H7 (cell line): Measurements from ENCODE around the gene FOXJ3. TPM values are rescaled to one million over a fixed set of nuclear protein-coding genes. Genes with fewer than 3 reads are reported as not detected.
"Not testable (repeated sequence)": the region's sequence is repeated elsewhere in the genome, so short reads cannot be mapped to it uniquely, and the experiment has no call there.

ENCODE experiments used
- DNase-seq: peaks from one replicate; pipeline ENCODE4 v3.0.0; 2012
- H3K27me3 ChIP-seq: 2 replicates; pipeline ENCODE4 v1.6.0; 2011; ENCODE audit warnings: mild to moderate bottlenecking, low read length; ENCODE audit not compliant: control insufficient read depth, insufficient read depth
- H3K36me3 ChIP-seq: replicated peaks from 2 replicates; pipeline ENCODE4 v1.5.1; 2011; ENCODE audit warnings: low read length; ENCODE audit not compliant: control insufficient read depth, insufficient read depth
- H3K4me3 ChIP-seq: 2 replicates; pipeline ENCODE4 v1.5.1; 2011; ENCODE audit warnings: low read depth, mild to moderate bottlenecking, control low read depth, low read length, moderate library complexity; ENCODE audit not compliant: insufficient read depth
- total RNA-seq: library from RNA; depleted of rRNA; stranded (reverse); fragments of >200 nt; shearing (Covaris generic); gene quantifications from 2 replicates; pipeline ENCODE4 v1.2.3, GENCODE V29; 2014

Gene FOXJ3
- total RNA-seq, 1 experiment from 2014 or later, result 41.5 TPM

GRCh38 chr1:42221952-42222606, 113.0 kb downstream of the FOXJ3 start:
- no peak for DNase-seq
- H3K27me3 ChIP-seq, result no peaks in the 10 kb centered on the region
- H3K36me3 ChIP-seq, result no peaks in the 10 kb centered on the region
- no peak overlapping the region for H3K4me3 ChIP-seq

- H3K4me3 ChIP-seq, result no peak overlapping the region
- DNase-seq, result no peak
- H3K36me3 ChIP-seq, result no peaks in the 10 kb centered on the region
- H3K27me3 ChIP-seq, result no peaks in the 10 kb centered on the region
Measured at GRCh38 chr1:42221456-42221855, 113.6 kb downstream of the FOXJ3 start.

- no peak for DNase-seq
- Histone ChIP-seq H3K27me3 (no peaks in the 10 kb centered on the region), H3K4me3 (no peak overlapping the region), H3K36me3 (no peaks in the 10 kb centered on the region)
Measured at GRCh38 chr1:42219627-42220026, 115.4 kb downstream of the FOXJ3 start.

GRCh38 chr1:42214447-42214871, 120.6 kb downstream of the FOXJ3 start:
- DNase-seq, result no peak
- no peak overlapping the region for H3K4me3 ChIP-seq
- no peaks in the 10 kb centered on the region; the same call in 1 of the 2 replicates for H3K36me3 ChIP-seq

GRCh38 chr1:42211224-42211623, 123.8 kb downstream of the FOXJ3 start:
- Histone ChIP-seq H3K27me3 (no peaks in the 10 kb centered on the region), H3K4me3 (no peak overlapping the region), H3K36me3 (no peaks in the 10 kb centered on the region; the same call in 1 of the 2 replicates)
- no peak for DNase-seq

More at GRCh38 chr1:42214447-42214871, 120.6 kb downstream of the FOXJ3 start:
- no peaks in the 10 kb centered on the region for H3K27me3 ChIP-seq

- no peak for DNase-seq
- no peaks in the 10 kb centered on the region for H3K27me3 ChIP-seq
- no peak overlapping the region for H3K4me3 ChIP-seq
- no peaks in the 10 kb centered on the region; the same call in 1 of the 2 replicates for H3K36me3 ChIP-seq
Measured at GRCh38 chr1:42210421-42211133, 124.5 kb downstream of the FOXJ3 start.

GRCh38 chr1:42209526-42210251, 125.3 kb downstream of the FOXJ3 start:
- no peaks in the 10 kb centered on the region for H3K27me3 ChIP-seq
- no peaks in the 10 kb centered on the region; the same call in 1 of the 2 replicates for H3K36me3 ChIP-seq
- no peak overlapping the region for H3K4me3 ChIP-seq
- no peak for DNase-seq

GRCh38 chr1:42206930-42207329, 128.1 kb downstream of the FOXJ3 start:
- not testable (repeated sequence) for H3K36me3 ChIP-seq, H3K4me3 ChIP-seq, DNase-seq, H3K27me3 ChIP-seq

GRCh38 chr1:42206164-42206563, 128.9 kb downstream of the FOXJ3 start:
- Histone ChIP-seq H3K36me3 (no peaks in the 10 kb centered on the region; the same call in 1 of the 2 replicates), H3K4me3 (no peak overlapping the region), H3K27me3 (no peaks in the 10 kb centered on the region)
- no peak for DNase-seq

- DNase-seq, result no peak
- no peak overlapping the region for H3K4me3 ChIP-seq
- H3K27me3 ChIP-seq, result no peaks in the 10 kb centered on the region
- no peaks in the 10 kb centered on the region for H3K36me3 ChIP-seq
Measured at GRCh38 chr1:42201986-42202385, 133.0 kb downstream of the FOXJ3 start.

- Histone ChIP-seq H3K36me3 (peaks cover 1% of the 10 kb centered on the region; the same call in 1 of the 2 replicates), H3K4me3 (no peak overlapping the region), H3K27me3 (no peaks in the 10 kb centered on the region)
- no peak for DNase-seq
Measured at GRCh38 chr1:42198251-42198650, 136.8 kb downstream of the FOXJ3 start.

GRCh38 chr1:42195841-42196240, 139.2 kb downstream of the FOXJ3 start:
- H3K27me3 ChIP-seq, result no peaks in the 10 kb centered on the region
- peaks cover 5% of the 10 kb centered on the region for H3K36me3 ChIP-seq
- no peak overlapping the region for H3K4me3 ChIP-seq
- no peak for DNase-seq

- Histone ChIP-seq H3K36me3 (peaks cover 5% of the 10 kb centered on the region), H3K27me3 (no peaks in the 10 kb centered on the region), H3K4me3 (no peak overlapping the region)
- no peak for DNase-seq
Measured at GRCh38 chr1:42192106-42192505, 142.9 kb downstream of the FOXJ3 start.

GRCh38 chr1:42191319-42191718, 143.7 kb downstream of the FOXJ3 start:
- H3K36me3 ChIP-seq, result peaks cover 6% of the 10 kb centered on the region
- no peak for DNase-seq
- H3K4me3 ChIP-seq, result no peak overlapping the region
- no peaks in the 10 kb centered on the region for H3K27me3 ChIP-seq
